Dendritic cell treated with granulocyte-macrophage colony-stimulating factor and Interleukin-4, amounts not matched to agents 40 ng/mL and 50 ng/mL, for 4 days (primary cell): Measurements from ENCODE around the gene PRKN.
"Not testable (repeated sequence)": the region's sequence is repeated elsewhere in the genome, so short reads cannot be mapped to it uniquely, and the experiment has no call there.

Experiments used
- H3K27ac Mint-ChIP-seq: one replicate; pipeline ENCODE4 v1.8.0; 2022; ENCODE audit warnings: mild to moderate bottlenecking, mixed read lengths
- H3K27me3 Mint-ChIP-seq: one replicate; pipeline ENCODE4 v1.8.0; 2022; ENCODE audit warnings: mild to moderate bottlenecking, mixed read lengths
- H3K36me3 Mint-ChIP-seq: one replicate; pipeline ENCODE4 v1.8.0; 2022; ENCODE audit warnings: low read depth, mixed read lengths
- H3K4me1 Mint-ChIP-seq: one replicate; pipeline ENCODE4 v1.8.0; 2022; ENCODE audit warnings: low read depth, mixed read lengths
- H3K4me3 Mint-ChIP-seq: one replicate; pipeline ENCODE4 v1.8.0; 2022; ENCODE audit warnings: mild to moderate bottlenecking, moderate library complexity, mixed read lengths
- H3K9me3 Mint-ChIP-seq: one replicate; pipeline ENCODE4 v1.8.0; 2022; ENCODE audit warnings: mixed read lengths
- intact Hi-C: fragments of 100-400 bp; cut with micrococcal nuclease; formaldehyde crosslinking; loops from one replicate; pipeline ENCODE4 v1.15.0; 2022

PRKN gene

DNA sequence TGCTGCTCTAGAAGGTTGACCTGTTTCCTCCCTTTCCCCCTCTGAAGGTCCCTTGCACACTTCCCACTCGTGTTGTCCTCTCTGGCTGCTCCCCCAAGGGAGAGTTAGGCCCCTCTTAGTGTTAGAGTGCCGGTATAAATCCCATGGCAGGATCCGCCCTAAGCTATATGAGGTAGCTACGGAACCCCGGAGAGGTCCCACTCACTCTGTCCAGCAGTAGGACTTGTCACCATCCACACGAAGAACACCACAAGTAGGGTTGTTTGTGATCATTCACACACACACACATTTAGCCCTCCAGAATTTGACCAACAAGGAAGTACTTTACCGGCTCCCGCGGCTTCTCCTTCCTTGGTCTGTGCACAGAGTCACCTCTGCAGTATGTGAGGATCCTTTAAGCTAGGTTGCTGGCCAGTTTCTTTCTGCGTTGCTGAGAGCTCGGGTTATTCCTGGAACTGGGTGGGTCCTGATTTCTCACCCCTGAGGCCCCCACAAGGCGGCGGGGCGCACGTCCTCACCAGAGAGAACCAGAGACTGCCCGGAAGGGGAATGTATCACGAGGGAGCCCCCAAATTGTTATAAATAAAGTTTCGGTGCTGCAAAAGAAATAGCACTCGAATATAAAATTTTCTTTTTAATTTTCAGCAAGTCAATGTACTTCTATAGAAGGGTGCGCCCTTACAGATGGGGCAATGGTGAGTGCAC is 1412.9 kb downstream of the PRKN start:
- H3K27me3 Mint-ChIP-seq, H3K4me1 Mint-ChIP-seq, intact Hi-C loops, H3K4me3 Mint-ChIP-seq, H3K27ac Mint-ChIP-seq, H3K36me3 Mint-ChIP-seq: not testable (repeated sequence)
- peaks cover 17% of the 10 kb centered on the region for H3K9me3 Mint-ChIP-seq

DNA sequence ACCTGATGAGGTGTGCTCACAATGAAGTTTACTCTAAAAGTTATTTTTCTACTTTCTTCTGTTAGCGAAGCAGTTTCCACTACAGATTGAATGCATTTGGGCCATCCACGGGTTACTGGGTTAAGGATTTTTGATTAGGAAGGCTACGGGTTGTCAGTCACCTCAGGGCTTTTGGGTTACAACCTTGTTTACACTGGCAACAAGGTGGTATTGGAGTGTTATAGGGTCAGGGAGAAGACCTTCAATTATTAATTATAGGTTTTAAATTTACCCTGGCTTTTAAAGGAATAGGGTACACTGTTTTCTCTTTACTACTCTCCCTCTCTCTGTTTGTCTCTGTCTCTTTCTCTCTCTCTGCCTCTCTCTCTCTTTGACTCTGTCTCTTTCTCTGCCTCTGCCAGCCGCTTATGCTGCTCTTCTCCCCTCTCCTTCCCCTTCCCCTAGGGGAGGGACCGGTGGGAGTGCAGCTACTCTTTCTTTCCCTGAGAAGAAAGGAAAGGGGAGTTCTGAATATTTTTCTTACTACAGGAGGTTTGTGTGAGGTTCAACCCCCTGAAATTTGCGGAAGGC is 1413.5 kb downstream of the PRKN start:
- H3K27me3 Mint-ChIP-seq: peaks cover 3% of the 10 kb centered on the region
- H3K4me3 Mint-ChIP-seq: no peak overlapping the region
- intact Hi-C loops: no loop called here
- H3K4me1 Mint-ChIP-seq: no peaks in the 10 kb centered on the region
- peaks cover 17% of the 10 kb centered on the region for H3K9me3 Mint-ChIP-seq
- H3K27ac Mint-ChIP-seq: no peak overlapping the region
- no peaks in the 10 kb centered on the region for H3K36me3 Mint-ChIP-seq

DNA sequence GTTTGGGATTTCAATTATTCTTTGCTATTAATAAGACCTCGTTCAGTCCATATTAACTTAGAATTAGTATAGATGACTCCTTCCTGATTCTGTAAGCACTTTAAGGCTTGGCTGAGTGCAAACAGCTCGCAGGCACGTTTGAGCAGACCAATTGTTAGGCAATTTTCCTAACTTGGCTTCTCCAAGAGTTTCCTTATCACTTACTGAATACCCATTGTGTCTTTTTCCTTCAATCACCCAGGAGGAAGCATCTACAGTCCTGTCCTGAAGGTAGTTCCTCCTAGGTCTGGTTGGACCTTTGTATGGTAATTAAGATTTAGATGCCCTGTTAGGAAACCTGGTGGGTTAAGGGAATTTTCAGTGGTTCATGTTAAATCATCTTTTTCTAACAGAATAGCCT is 1414.1 kb downstream of the PRKN start:
- H3K36me3 Mint-ChIP-seq, intact Hi-C loops, H3K4me1 Mint-ChIP-seq, H3K27me3 Mint-ChIP-seq, H3K27ac Mint-ChIP-seq, H3K4me3 Mint-ChIP-seq: not testable (repeated sequence)
- peaks cover 17% of the 10 kb centered on the region for H3K9me3 Mint-ChIP-seq

DNA sequence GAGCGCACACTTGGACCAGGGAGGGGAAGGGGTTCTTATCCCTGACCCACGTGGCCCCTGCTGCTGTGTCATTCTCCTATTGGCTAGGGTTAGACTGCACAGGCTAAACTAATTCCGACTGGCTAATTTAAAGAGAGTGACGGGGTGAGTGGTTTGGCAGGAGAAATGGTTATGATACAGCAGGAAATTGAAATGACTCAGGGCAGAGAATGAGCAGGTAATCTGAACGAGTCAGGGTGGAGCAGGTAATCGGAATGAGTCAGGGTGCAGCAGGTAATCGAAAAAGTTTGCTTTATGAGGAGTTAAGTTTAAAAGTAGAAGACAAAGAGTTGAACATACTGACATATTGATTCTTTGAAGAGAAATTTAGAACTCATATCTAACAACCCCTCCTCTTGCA is 1417.8 kb downstream of the PRKN start:
- H3K4me1 Mint-ChIP-seq, H3K36me3 Mint-ChIP-seq, H3K27ac Mint-ChIP-seq, H3K9me3 Mint-ChIP-seq, H3K27me3 Mint-ChIP-seq, H3K4me3 Mint-ChIP-seq, intact Hi-C loops: not testable (repeated sequence)

DNA sequence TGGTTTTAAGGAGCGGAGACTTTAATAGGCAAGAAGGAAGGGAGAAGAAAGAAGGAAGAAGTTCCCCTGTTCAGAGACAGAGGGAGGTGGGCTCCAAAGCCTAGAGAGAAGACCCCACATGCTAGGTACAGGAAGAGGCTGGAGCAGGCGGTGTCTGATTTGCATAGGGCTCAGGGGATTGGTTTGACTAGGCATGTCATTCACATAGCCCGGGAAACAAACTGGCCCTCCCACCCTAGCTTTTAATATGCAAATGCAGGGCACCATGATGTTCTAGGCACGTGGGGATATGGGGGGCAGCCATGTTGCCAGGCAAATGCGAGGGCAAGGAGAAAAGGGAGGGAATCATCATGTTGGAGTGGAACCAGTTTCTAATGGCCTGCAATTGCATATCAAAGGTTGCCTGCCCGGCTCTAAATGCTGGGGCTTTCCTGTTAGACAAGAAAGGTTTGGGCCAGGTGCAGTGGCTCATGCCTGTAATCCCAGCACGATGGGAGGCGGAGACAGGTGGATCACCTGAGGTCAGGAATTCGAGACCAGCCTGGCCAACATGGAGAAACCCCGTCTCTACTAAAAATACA is 1419.4 kb downstream of the PRKN start:
- no peak overlapping the region for H3K27ac Mint-ChIP-seq
- no peaks in the 10 kb centered on the region for H3K36me3 Mint-ChIP-seq

DNA sequence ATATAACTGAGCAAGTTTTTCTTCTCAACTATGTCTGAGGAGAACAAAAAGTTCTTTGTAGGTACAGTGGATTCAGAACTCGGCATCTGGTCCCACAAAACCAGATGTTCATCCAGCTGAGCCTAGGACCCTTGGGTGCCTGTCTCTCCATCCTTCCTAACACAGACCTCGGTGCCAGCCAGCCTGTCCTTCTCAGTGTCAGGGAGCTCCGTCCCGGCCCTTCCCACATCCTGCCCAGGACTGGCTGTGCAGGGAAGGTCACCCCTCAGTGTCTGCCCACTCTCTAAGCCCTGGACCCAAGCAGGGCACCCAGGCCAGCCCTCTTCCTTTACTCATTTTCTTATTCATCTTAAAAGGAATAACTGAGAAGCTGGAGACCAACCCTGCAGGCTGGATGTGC is 1421.7 kb downstream of the PRKN start:
- no peaks in the 10 kb centered on the region for H3K27me3 Mint-ChIP-seq
- no peak overlapping the region for H3K27ac Mint-ChIP-seq
- no peaks in the 10 kb centered on the region for H3K36me3 Mint-ChIP-seq

More for the DNA sequence above, 1419.4 kb downstream of the PRKN start:
- Mint-ChIP-seq H3K4me3 (no peak overlapping the region), H3K4me1 (peaks cover under 1% of the 10 kb centered on the region), H3K9me3 (no peaks in the 10 kb centered on the region), H3K27me3 (peaks cover 2% of the 10 kb centered on the region)
- intact Hi-C loops: no loop called here

DNA sequence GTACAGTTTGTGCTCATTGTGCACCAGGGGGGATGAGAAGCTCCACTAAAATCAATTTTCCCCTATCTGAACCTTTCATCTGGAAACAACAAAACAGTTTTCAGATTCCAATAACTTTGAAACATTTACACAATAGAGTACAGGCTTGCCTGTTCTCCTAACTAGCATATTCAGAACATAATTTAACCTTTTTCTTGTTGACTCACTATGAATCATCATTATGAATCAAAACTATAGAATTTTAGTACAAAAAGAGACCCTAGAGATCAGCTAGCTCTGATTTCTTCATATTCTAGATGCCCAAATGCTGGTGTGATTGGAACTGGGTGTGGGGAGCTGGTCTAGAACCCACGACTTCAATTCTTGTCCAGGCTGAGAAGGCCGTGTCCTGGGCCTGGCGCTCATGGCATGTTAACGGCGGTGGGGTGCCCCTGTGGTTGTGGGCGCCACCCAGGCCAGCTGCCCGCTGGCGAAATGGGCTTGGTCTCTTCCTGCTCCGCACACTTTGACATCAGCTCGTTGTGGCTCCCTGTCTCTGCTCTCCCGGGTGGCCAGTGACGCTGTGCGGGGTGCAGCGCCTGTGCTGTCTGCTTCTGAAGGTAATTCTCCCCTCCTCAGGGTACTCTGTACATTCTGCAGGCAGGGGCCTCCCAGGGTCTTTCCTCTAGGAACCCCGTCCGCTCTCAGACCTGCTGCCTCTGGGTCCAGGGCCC is 1423.8 kb downstream of the PRKN start:
- Mint-ChIP-seq H3K4me3 (no peak overlapping the region), H3K27ac (no peak overlapping the region), H3K9me3 (no peaks in the 10 kb centered on the region), H3K36me3 (no peaks in the 10 kb centered on the region), H3K4me1 (peaks cover 5% of the 10 kb centered on the region), H3K27me3 (no peaks in the 10 kb centered on the region)
- intact Hi-C loops: no loop called here

More for the DNA sequence above, 1421.7 kb downstream of the PRKN start:
- Mint-ChIP-seq H3K4me1 (peaks cover 5% of the 10 kb centered on the region), H3K9me3 (no peaks in the 10 kb centered on the region), H3K4me3 (no peak overlapping the region)
- intact Hi-C loops: no loop called here

DNA sequence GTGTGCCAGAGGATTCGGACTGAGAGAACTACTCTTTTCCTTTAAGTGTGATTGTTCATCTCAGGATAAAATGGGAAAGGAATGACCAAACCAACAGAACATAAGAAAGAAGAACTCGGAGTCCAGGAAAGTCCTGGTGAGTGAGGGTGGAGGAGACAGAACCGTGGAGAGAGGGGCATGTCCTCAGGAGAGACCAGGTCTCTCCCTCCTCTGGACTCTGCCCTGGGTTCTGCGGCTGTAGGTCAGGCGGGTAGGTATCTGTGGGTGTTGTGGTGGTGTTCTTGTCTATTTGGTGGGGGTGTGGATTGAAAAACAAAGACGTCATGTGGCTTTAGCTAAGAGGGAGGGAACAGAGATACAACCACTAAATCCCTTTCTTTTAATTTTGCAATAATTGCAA is 1424.6 kb downstream of the PRKN start:
- no peaks in the 10 kb centered on the region for H3K36me3 Mint-ChIP-seq
- H3K27me3 Mint-ChIP-seq: no peaks in the 10 kb centered on the region
- no peaks in the 10 kb centered on the region for H3K9me3 Mint-ChIP-seq
- no peak overlapping the region for H3K4me3 Mint-ChIP-seq
- peaks cover 5% of the 10 kb centered on the region for H3K4me1 Mint-ChIP-seq
- H3K27ac Mint-ChIP-seq: no peak overlapping the region
- intact Hi-C loops: no loop called here

DNA sequence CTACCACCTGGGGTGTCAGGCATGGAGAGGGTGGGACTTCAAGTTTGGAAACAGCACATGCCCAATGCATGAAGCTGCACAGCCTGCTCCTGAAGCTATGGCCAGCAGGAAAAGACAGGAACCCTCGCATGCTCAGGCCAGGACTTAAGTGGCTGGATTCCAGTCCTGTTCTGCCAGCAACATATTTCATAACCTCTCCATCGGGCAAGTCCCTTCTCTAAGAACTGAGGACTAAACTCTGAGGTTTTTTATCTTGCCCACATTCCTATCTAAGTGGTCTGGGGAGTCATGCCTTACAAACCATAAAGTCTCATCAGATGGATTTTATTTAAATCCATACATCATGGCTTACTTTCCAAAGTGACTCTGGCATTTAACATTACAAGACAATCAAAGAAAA is 1426.2 kb downstream of the PRKN start:
- Mint-ChIP-seq H3K9me3 (no peaks in the 10 kb centered on the region), H3K27me3 (no peaks in the 10 kb centered on the region), H3K27ac (no peak overlapping the region), H3K36me3 (no peaks in the 10 kb centered on the region), H3K4me1 (peaks cover 5% of the 10 kb centered on the region), H3K4me3 (no peak overlapping the region)
- intact Hi-C loops: no loop called here

DNA sequence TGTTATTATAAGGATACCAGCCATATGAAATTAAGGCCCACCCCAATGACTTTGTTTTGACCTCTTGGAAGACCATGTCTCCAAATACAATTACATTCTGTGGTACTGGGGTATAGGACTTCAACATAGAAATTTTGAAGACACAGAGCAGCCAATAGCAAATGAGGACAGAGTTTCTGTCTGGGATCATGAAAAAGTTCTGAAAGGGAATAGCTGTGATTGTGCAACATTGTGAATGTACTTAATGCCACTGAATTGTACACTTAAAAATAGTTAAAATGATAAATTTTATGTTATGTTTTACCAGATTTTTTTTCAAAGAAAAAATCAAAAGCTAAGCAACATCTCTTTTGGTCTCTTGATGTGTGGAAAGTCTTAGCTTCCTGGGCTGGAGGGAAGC is 1426.7 kb downstream of the PRKN start:
- intact Hi-C loops: no loop called here
- Mint-ChIP-seq H3K27me3 (no peaks in the 10 kb centered on the region), H3K36me3 (no peaks in the 10 kb centered on the region), H3K27ac (no peak overlapping the region), H3K4me3 (no peak overlapping the region), H3K4me1 (peaks cover 5% of the 10 kb centered on the region), H3K9me3 (no peaks in the 10 kb centered on the region)

DNA sequence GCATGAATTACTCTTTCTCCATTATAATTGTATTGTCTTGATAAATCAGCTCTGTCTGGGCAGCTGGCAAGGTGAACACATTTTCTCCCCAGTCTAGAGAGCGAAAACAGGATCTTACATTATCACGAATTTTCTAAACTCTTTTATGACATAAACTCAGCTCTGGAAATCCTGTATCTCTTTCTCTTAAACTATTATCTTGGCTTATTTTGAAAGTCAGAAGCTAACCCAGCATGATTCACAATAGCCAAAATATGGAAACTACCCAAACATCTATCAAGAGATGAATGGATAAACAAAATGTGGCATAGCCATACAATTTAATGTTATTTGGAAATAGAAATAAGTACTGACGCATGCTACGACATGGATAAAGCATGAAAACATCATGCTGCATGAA is 1427.8 kb downstream of the PRKN start:
- Mint-ChIP-seq H3K9me3 (no peaks in the 10 kb centered on the region), H3K27me3 (no peaks in the 10 kb centered on the region), H3K36me3 (no peaks in the 10 kb centered on the region), H3K27ac (no peak overlapping the region), H3K4me1 (peaks cover 5% of the 10 kb centered on the region), H3K4me3 (no peak overlapping the region)
- intact Hi-C loops: no loop called here
